NCI-H446 (cell line): ENCODE results near the gene HS3ST5.
"Not testable (repeated sequence)": the region's sequence is repeated elsewhere in the genome, so short reads cannot be mapped to it uniquely, and the experiment has no call there.

ENCODE experiments used
- DNase-seq, 2 experiments: peaks; one replicate each; lab custom pipeline; 2025; lab: John Stamatoyannopoulos, UW

HS3ST5 gene

DNA sequence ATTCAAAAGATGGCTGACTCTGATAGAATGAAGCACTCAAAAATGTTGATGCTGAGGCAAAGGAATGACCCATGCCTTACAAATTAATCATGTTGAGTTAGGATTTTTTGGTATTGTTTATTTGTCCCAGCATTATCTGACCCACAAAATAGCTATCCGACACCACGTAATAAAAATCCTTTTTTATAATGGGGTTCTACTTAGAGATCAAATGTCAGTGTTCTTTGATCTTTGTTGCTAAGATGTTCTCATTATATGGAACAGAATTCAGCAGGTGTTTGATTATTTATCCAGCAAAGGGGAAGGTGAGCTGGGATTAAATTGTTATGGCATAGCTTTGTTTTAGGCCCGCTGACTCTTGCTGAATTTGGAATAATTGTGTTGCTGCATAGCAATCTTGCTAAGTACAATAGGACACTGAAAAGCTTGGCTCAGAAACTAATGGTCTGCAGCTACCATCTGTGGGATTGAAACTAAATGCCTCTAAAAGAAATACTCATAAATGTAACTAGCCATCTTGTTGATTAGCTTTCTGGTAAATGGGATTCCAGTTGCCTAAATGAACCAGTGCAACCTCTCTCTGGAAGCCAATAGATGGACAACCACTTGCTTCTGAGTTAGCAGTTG lies 191.6 kb downstream of the HS3ST5 start:
- no peak for DNase-seq

DNA sequence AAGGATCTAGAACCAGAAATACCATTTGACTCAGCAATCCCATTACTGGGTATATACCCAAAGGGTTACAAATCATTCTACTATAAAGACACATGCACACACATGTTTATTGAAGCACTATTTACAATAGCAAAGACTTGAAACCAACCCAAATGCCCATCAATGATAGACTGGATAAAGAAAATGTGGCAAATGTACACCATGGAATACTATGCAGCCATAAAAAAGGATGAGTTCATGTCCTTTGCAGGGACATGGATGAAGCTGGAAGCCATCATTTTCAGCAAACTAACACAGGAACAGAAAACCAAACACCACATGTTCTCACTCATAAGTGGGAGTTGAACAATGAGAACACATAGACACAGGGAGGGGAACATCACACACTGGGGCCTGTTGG lies 193.6 kb downstream of the HS3ST5 start:
- DNase-seq: not testable (repeated sequence)

DNA sequence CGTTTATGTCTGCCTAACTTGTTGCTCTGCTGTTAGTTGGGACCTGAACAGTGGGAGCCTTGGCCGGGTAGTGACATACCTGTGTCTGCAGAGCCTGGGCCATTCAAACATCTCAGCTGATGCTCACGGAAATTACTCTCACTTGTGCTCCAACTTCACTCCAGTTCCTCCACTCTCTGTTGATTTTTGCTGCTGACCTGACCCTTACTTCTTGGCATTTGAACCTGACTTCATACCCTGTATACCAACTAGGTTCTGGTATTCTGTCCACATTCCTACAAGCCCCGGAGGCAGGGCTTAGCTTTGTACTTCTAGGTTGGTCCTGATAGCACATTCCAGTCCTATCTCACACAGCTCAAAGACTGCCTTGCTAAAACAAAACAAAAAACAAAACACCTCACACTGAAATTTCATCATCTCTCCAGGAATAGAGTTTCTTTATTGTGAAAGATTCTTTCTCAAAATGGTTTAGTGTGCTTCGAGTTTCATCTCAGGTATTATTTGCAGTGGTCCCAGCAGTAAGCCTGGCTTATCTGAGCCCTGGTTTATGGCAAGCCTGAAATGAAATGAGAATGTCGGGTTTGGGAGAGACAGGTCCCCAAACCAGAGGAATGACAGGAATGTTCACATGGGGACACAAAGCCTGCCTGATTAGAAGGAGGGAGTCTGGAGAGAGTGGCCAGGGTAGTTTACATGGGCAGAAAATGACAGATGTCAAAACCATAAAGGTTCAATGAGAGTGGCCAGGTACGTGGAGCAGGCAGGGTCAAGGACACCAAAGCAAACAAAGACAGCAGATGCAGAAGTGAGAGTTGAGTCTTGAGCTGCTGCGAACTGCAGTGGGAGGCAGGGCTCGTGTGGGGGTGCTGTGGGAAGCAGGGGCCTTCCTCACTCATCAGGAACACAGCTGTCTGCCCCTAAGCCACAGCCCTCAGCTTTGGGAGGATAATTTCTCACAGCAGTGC lies 197.7 kb downstream of the HS3ST5 start:
- no peak for DNase-seq

DNA sequence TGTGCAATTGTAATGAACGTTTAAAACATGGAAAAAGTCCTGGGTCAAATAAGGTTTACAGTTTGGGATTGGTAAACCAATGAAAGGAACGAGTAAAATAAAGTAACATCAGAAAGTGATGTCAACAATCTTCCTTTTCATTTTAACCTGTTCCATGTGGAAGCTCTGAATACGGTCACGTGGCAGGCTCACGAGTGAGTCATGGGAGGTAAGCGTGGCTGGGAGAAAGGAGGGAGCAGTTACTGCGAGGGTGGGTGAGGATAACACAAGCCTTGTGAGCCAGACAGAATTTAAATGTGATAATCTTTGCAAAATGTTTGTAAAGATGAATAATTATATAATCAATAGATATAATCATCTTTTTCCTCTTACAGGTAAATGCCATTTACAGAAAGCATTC lies 200.6 kb downstream of the HS3ST5 start:
- no peak for DNase-seq

DNA sequence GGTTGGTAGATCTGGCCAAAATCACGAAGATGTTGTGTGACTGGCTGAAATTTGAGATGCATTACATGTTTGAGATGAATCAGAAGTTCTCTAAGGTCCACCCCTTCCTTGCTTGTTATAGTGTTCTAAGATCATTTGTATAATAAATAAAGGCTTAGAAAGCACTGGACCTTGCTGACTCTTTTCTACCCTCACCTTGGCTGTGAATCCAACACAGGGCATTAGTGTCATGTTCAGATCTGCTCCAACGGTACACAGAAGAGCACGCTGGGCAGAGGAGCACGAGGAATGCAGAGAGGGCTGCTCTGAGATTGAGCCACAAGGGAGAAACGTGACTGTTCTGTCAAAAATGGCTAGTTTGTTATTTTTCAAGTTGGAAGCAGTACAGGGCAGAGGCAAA lies 202.4 kb downstream of the HS3ST5 start:
- no peak for DNase-seq

DNA sequence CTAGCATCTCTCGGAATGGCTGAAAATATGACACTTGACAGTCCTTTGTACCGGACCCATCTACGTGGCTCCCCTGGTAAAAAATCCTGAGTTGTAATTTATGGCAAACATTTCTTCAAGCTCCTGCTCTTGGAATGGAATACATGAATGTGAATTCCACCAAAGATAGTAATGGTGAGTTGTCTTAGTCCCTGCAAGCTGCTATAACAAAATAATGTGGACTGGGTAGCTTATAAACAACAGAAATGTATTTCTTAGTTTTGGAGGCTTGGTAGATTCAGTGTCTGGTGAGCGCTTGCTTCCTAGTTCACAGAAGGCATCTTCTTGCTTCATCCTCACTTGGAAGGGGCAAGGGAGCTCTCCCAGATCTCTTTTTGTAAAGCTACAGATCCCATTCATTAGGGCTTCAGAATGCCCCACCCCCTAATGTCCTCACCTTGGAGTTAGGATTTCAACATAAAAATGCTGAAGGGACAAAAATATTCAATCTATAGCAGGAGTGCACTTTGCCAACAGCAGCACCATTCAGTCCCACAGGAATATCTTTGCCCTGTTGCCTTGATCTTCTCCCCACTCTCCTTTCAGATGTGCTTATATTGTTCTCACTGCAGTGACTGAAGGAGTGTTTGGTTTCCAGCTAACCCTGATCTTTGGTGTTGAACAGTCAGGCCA lies 204.1 kb downstream of the HS3ST5 start:
- DNase-seq: no peak

DNA sequence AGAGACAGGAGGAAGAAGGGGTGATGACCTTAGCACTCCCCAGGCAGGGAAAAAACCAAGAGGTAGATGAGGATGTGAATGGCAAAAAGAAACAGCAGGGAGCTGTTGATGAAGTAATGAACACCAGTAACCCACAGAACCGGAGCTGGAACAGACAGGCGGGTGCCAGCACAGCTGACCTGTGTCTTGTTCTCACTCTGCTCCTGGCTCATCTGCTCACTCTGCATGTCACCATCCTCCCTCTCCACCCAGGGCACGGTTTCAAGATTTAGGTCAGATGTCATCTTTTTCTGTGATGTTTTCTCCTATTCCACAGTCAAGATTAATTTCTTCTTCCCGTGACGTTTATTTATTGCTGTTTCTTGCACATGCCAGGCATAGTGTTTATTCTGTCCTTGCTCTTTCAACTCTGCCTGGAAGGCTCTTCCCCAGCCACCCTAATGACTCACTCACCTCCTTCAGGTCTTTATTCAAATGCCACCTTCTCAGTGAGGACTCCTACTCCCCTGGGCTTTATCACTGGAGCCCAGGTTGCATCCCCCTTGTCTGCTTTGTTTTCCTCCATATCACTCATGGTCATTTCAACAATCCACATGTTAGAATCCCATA lies 207.4 kb downstream of the HS3ST5 start:
- DNase-seq: no peak

DNA sequence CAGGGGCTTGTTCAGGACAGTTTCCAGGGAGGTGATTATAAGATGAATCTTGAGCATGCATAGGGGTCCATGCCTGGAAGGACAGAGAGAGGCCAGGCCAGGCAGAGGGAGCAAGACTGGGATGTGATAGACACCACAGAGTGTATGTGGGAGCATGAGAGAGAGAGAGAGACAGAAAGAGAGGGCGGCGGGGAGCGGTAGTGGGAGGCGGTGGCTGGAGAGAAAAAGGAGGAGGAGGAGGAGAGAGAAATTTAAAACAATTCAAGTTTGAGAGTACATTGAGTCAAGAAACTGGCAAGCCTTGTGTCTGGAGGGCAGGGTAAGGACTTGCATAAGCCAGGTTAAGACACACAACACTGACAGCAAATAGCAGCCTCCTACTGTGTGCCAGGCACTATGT lies 209.0 kb downstream of the HS3ST5 start:
- no peak for DNase-seq

DNA sequence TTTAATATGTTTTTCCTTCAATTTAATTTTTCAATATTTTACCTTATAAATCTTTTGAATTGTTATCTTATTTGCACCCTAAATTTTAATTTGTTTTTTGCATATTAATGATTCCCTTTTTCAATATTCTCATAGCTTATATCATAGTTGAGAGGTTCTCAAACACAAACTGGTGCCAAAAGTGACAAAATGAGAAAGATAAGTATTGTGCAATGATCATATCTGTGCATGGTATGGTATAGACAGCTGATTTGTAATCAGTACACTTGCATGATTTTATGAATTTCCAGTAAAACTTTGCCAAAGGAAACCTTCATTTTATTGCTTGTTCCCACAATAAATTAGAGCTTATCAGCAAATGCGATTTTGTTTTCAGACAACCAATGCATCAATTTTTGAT lies 210.9 kb downstream of the HS3ST5 start:
- DNase-seq: no peak

DNA sequence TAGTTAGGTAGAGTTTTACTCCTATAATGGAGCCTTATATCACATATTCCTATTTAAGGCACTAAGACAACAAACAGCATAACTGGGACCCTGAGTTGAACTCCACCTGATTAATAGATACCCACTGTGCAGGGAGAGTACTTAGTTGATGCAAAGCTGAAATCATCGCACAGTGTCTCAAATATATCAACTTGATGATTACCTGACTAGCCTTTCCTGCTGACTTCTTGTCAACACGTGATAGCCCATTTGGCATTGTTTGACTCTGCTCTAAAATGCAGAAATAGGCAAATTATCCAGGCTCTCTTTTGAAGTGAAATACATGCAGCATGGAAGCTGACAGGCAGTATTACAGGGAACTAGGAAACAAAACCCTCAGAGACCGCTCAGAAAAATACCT lies 217.2 kb downstream of the HS3ST5 start:
- DNase-seq: no peak

DNA sequence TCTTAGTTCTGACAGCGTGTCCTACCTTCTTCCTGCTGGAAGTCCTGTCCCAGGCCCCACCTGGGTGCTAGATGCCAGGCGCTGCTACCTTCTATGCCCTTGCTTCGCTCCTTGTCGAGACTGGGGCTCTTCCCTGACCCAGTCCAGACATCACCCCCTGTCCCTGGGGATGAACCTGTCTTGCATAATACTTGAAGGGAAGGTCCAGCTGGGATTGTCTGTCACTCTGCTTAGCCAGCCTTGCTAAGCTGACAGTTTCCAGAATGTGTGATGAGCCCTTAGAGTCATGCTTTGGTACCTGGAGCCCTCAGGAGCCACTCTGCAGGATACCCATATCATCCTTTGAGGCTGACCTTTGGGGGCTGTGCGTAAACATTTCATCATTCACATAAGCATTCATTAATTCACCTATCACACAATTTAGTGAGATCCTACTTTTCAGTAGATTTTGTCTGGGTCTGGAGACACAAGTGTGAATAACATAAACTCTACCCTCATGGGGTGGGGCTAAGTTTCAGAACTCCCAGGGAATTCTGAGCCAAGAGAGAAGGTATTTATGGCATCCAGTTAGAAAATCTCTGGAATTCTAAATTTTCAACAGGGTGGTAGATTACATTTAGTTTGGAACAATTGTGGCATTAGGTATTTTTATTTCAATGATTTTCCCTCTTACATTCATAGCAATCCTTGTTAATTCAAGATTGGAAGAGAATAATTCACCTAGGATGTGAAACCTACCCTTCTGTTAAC lies 220.7 kb downstream of the HS3ST5 start:
- DNase-seq: no peak

DNA sequence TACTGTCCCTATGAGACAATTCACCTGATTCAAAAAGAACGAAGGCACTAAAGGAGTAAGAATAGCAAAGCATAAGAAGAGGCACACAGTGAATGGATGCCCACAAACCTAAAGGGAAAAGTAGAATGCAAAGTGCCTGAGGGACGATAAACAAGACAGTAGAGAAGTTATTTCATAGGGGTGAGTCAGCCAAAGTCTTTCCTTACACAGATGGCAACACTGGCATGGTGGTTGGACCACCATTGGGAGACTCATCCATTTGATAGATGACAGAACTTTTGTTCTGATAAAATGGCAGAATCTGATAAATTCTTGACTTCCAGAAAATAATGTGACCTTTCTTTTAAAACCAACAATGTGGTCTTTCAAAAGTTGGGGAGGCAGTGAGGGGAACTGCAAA lies 223.8 kb downstream of the HS3ST5 start:
- no peak for DNase-seq

DNA sequence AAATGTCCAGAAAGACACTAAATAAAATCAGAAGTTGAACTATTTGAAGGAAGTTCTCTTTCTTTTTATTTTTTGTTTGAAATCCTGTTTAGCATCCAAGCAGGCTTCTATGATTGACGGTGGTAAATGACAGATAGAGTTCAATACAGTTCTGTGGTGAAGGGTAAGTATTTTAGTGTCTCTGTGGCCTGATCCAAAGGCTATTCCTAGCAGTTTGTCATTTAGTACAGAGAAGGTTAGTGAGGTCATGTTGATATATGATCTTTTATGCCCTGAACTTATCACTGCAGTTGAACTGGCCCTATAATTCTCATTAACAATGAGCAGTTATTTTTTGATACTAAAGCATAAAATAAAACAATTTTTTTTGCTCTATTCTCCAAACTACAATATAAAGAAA lies 227.2 kb downstream of the HS3ST5 start:
- DNase-seq: no peak

DNA sequence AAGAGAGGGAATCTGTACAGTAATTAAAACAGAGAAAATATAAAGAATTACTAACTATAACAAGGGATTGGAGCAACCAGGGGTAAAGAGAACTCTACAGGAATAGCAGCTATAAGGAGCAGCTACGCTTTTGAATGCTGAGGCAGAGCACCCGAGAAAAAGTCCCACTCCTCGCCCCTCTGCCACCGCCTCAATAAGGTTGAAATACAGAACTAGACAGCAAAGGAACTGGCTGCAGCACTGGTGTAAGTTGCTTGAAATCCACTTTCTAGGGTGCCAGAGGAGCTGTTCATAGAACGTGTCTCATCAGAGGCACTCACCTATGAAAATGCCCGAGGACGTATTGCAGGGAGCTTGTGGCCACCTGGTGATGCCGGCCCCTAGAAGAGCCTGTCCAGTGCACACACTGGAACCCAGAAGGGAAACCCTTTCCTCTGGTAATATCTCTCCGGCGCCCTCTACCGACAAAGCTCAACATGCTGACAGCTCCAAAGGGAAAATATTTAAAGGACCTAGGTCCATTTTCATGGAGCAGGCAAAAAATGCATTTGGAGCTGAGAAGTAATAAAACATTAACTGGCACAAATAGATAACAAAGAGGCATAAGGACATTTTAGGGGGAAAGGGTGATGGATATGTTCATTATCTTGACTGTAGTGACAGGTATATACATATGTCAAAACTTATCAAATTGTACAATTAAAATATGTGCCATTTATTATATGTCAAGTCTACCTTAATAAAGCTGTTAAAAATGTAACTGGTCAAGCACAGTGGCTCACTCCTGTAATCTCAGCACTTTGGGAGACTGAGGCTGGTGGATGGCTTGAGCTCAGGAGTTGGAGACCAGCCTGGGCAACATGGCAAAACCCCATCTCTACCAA lies 234.5 kb downstream of the HS3ST5 start:
- DNase-seq: no peak

DNA sequence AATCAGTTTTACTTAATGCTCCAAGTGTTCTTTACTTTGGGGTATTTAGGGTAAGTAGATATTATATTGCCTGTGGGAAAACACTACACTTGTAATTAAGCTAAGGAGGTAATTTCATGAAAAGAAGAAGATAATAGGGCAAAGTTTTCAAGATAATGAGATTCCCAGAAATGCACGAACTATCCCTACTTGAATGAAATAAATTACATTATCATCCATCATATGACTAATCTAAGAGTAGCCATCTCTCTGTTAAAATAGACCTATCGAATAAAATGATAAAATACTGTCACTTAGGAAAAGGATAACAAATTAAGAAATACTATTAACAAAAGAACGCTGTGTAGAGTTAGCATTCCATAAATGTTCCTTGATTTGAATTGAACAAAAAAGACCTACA lies 236.8 kb downstream of the HS3ST5 start:
- no peak for DNase-seq

DNA sequence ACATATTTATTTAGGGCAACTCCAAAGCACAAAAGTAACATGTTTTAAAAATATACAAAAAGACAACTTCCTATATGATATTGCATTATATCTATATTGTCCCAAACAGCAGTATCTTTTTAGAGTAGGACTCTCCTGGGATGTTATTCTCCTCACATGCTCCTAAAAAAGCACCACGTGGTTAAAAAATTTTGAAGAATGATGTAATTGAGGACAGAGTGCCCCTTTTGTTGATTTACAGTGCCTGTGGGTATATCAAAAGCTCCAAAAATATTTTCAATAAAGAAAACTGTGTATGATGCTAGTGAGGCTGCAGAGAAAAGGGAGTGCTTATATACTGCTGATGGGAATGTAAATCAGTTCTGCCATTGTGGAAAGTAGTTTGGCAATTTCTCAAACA lies 241.6 kb downstream of the HS3ST5 start:
- DNase-seq: no peak

DNA sequence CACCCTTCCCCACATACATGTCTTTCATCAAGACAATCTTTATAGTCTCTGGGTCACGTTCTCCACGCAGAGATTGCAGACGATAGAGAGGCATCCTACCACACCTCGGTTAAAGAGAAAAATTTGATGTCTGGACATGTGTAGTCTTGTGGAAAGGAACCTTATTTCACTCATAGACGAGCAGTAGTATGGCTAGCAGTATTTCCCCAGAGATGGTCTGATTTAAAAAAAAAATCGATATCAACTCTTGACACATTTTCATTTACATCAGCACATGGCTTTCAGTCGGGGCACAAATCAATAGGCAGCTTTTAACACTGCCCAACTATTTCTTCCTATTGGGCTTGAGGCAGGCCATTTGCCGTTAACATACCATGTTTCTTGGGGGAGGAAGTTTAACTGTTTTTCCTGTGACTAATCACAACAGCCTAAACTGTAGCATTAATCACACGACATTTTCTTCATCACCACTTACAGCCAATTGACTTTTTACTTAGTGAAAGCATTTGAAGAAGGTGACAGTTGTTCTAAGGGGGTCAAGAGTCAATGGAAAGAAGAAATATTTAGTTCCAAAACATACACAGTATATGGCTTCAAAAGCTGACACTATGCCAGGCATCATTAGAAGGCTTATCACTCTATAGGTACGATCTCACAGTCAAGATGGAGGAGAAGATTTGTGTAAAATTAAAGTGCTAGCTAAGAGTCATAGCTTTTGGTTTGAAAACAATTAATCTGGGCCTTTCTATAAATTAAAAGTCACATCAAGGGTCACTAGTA lies 242.4 kb downstream of the HS3ST5 start:
- no peak for DNase-seq

DNA sequence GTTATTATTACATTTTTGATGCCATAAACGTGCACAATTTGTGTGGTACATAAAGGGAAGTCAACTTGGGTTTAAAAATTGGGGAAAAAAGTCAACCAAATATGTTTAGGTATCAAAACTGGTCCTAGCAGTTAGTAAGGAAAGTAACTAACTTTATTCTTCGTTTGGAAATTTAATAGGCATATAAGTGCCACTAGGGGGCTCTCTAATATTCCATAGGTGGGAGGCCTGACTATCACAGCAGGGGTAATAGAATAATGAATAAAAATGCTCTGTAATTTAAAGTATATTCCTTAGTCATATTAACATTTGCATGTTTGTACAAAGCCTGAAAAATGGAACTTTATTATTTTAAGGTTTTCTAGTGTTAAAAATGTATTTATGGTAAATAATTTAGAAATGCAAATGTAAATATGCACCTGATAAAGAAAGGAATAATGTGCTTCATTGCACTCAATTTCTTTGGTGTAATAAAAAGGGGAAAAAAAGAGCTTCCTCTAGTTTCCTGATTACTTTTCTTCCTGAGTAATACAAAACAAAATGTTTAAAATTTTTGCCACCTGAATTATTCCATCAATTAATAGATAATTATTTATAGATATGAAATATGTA lies 246.2 kb downstream of the HS3ST5 start:
- DNase-seq: peak; percentile 2 to 60

DNA sequence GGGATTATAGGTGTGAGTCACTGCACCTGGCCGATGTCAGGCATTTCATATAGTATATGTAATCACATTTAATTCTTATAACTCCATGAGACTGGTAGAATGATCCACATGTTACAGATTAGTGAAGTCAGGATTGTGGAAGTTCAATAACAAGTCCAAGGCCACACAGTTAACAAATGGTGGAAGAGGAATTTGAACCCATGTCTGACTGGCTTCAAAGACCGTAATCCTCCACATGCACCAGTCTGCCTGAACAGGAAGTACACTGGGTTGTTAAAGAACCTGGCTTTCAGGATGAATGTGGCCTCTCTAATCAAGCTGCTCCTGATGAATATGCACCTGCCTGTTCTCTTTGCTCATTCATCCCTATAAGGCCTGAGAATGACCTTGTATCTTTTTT lies 249.9 kb downstream of the HS3ST5 start:
- no peak for DNase-seq

DNA sequence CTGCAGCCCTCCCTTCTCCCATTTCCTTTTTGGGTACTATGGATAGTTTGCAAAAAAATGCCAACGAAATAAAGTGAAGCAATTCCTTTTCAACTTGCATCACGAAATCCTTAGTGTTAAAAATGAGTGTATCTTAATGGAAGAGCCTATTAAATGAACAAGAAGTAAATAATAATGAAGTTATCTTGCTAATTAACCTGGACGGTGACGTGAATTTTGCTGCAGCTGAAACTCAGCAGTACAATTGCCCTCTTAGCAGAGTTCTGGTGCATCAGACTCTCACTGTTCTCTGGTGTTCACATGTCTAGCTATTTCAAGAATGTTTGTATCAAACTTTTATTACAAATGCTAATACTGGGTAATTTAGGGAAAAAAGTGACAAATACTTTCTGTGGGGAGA lies 252.2 kb downstream of the HS3ST5 start:
- no peak for DNase-seq
